Effector memory CD8-positive, alpha-beta T cell (primary cell): Measurements from ENCODE around the gene VNN1.
A peak's percentile ranks its signal among the peaks of the same experiment; 100 is the strongest.

Experiments used
- ATAC-seq: fragments of 150-1000 bp; cut with Tn5 transposase; replicated peaks from 2 replicates; pipeline ENCODE4 v1.10.0; 2021; ENCODE audit warnings: mild to moderate bottlenecking, moderate library complexity
- DNase-seq, 3 experiments: peaks; one replicate each; pipeline ENCODE4 v3.0.0; 2021
- H3K27ac Mint-ChIP-seq, 2 donors: one replicate each; pipeline ENCODE4 v1.8.0; 2022; ENCODE audit warnings: mild to moderate bottlenecking in 2 of 2, mixed read lengths in 2 of 2, moderate library complexity in 2 of 2
- H3K27me3 Mint-ChIP-seq, 2 donors: one replicate each; pipeline ENCODE4 v1.8.0; 2022; ENCODE audit warnings: mixed read lengths in 2 of 2
- H3K36me3 Mint-ChIP-seq: one replicate; pipeline ENCODE4 v1.8.0; 2022; ENCODE audit warnings: mild to moderate bottlenecking, moderate library complexity, mixed read lengths; ENCODE audit not compliant: insufficient read depth
- H3K4me1 Mint-ChIP-seq, 2 donors: one replicate each; pipeline ENCODE4 v1.8.0; 2022; ENCODE audit warnings: low read depth in 2 of 2, mixed read lengths in 2 of 2
- H3K4me3 Mint-ChIP-seq, 2 donors: one replicate each; pipeline ENCODE4 v1.8.0; 2022; ENCODE audit warnings: mild to moderate bottlenecking in 2 of 2, mixed read lengths in 2 of 2, moderate library complexity in 2 of 2
- H3K9me3 Mint-ChIP-seq, 2 donors: one replicate each; pipeline ENCODE4 v1.8.0; 2022; ENCODE audit warnings: mixed read lengths in 2 of 2
- total RNA-seq, 9 experiments: gene quantifications; one replicate each; lab custom pipeline; 2026; lab: John Stamatoyannopoulos, UW

VNN1 gene
- total RNA-seq, result 0 reads per million in 9 experiments

- Mint-ChIP-seq H3K36me3 (no peaks in the 10 kb centered on the region), H3K27me3 (peaks cover 30 to 33% of the 10 kb centered on the region in 2 donors), H3K27ac (no peak within 1 kb of the TSS), H3K9me3 (no peaks in the 10 kb centered on the region), H3K4me1 (no peaks in the 10 kb centered on the region), H3K4me3 (no peak within 1 kb of the TSS)
- ATAC-seq (no peak), DNase-seq (no peak)
These were observed at the start of gene VNN1 for GRCh38 chr6:132713352-132714134. VNN1 (minus strand) TSS chr6:132714055; CDS start chr6:132714035, 20 bp downstream.

- Mint-ChIP-seq H3K27ac (peak overlapping the region in 1 of 2 donors; percentile 96), H3K36me3 (no peaks in the 10 kb centered on the region), H3K27me3 (no peaks in the 10 kb centered on the region), H3K4me3 (peak overlapping the region; percentile 65 to 82), H3K9me3 (no peaks in the 10 kb centered on the region), H3K4me1 (peaks cover 15 to 37% of the 10 kb centered on the region in 2 donors)
- ATAC-seq (peak; percentile 97), DNase-seq (peak; percentile 12 to 56 (median 16))
These were observed 49.4 kb upstream of the VNN1 start for GRCh38 chr6:132763269-132763668.

GRCh38 chr6:132760256-132760655 is 46.4 kb upstream of the VNN1 start:
- DNase-seq (no peak), ATAC-seq (no peak)
- peaks cover 5% of the 10 kb centered on the region for H3K36me3 Mint-ChIP-seq
- peak overlapping the region in 1 of 2 donors; percentile 84 for H3K27ac Mint-ChIP-seq
- no peaks in the 10 kb centered on the region for H3K9me3 Mint-ChIP-seq
- peak overlapping the region in 1 of 2 donors; percentile 26 for H3K4me3 Mint-ChIP-seq
- H3K4me1 Mint-ChIP-seq, result peaks cover 15 to 37% of the 10 kb centered on the region in 2 donors
- no peaks in the 10 kb centered on the region for H3K27me3 Mint-ChIP-seq

- no peak for ATAC-seq
- Mint-ChIP-seq H3K4me3 (no peak overlapping the region), H3K9me3 (no peaks in the 10 kb centered on the region), H3K27ac (no peak overlapping the region), H3K27me3 (no peaks in the 10 kb centered on the region), H3K36me3 (peaks cover 7% of the 10 kb centered on the region), H3K4me1 (peaks cover 11 to 30% of the 10 kb centered on the region in 2 donors)
- DNase-seq, result no peak
These were observed 44.8 kb upstream of the VNN1 start for GRCh38 chr6:132758689-132759088.

GRCh38 chr6:132752255-132752654 is 38.4 kb upstream of the VNN1 start:
- no peak overlapping the region for H3K4me3 Mint-ChIP-seq
- H3K36me3 Mint-ChIP-seq, result peaks cover 10% of the 10 kb centered on the region
- DNase-seq (no peak), ATAC-seq (no peak)
- H3K27ac Mint-ChIP-seq, result no peak overlapping the region
- H3K9me3 Mint-ChIP-seq, result no peaks in the 10 kb centered on the region
- peaks cover 12 to 32% of the 10 kb centered on the region in 2 donors for H3K4me1 Mint-ChIP-seq
- H3K27me3 Mint-ChIP-seq, result no peaks in the 10 kb centered on the region

GRCh38 chr6:132751828-132752227 is 38.0 kb upstream of the VNN1 start:
- Mint-ChIP-seq H3K36me3 (peaks cover 10% of the 10 kb centered on the region), H3K4me3 (peak overlapping the region in 1 of 2 donors; percentile 78), H3K27ac (peak overlapping the region in 1 of 2 donors; percentile 92), H3K4me1 (peaks cover 12 to 34% of the 10 kb centered on the region in 2 donors), H3K27me3 (no peaks in the 10 kb centered on the region), H3K9me3 (no peaks in the 10 kb centered on the region)
- DNase-seq (no peak), ATAC-seq (no peak)

- Mint-ChIP-seq H3K27me3 (no peaks in the 10 kb centered on the region), H3K36me3 (peaks cover 10% of the 10 kb centered on the region), H3K9me3 (no peaks in the 10 kb centered on the region), H3K27ac (peak overlapping the region; percentile 47 to 92), H3K4me3 (peak overlapping the region in 1 of 2 donors; percentile 78), H3K4me1 (peaks cover 12 to 36% of the 10 kb centered on the region in 2 donors)
- DNase-seq (no peak), ATAC-seq (no peak)
These were observed 37.5 kb upstream of the VNN1 start for GRCh38 chr6:132751306-132751705.

- peak overlapping the region; percentile 49 to 78 for H3K4me3 Mint-ChIP-seq
- H3K9me3 Mint-ChIP-seq, result no peaks in the 10 kb centered on the region
- no peaks in the 10 kb centered on the region for H3K27me3 Mint-ChIP-seq
- ATAC-seq (peak; percentile 51), DNase-seq (no peak)
- H3K27ac Mint-ChIP-seq, result peak overlapping the region; percentile 47 to 92
- H3K4me1 Mint-ChIP-seq, result peaks cover 12 to 36% of the 10 kb centered on the region in 2 donors
- H3K36me3 Mint-ChIP-seq, result peaks cover 8% of the 10 kb centered on the region
These were observed 36.8 kb upstream of the VNN1 start for GRCh38 chr6:132750455-132751248.

- H3K4me1 Mint-ChIP-seq, result peaks cover 15 to 42% of the 10 kb centered on the region in 2 donors
- no peaks in the 10 kb centered on the region for H3K27me3 Mint-ChIP-seq
- H3K36me3 Mint-ChIP-seq, result peaks cover 3% of the 10 kb centered on the region
- DNase-seq (no peak), ATAC-seq (no peak)
- H3K4me3 Mint-ChIP-seq, result peak overlapping the region in 1 of 2 donors; percentile 78
- no peaks in the 10 kb centered on the region for H3K9me3 Mint-ChIP-seq
- H3K27ac Mint-ChIP-seq, result peak overlapping the region in 1 of 2 donors; percentile 92
These were observed 35.3 kb upstream of the VNN1 start for GRCh38 chr6:132749111-132749510.

- Mint-ChIP-seq H3K27ac (peak overlapping the region in 1 of 2 donors; percentile 92), H3K27me3 (no peaks in the 10 kb centered on the region), H3K9me3 (no peaks in the 10 kb centered on the region), H3K36me3 (peaks cover under 1% of the 10 kb centered on the region), H3K4me3 (no peak overlapping the region), H3K4me1 (peaks cover 15 to 42% of the 10 kb centered on the region in 2 donors)
- DNase-seq (no peak), ATAC-seq (no peak)
These were observed 34.6 kb upstream of the VNN1 start for GRCh38 chr6:132748446-132748845.

- Mint-ChIP-seq H3K27me3 (no peaks in the 10 kb centered on the region), H3K4me3 (no peak overlapping the region), H3K27ac (peak overlapping the region in 1 of 2 donors; percentile 50), H3K36me3 (no peaks in the 10 kb centered on the region), H3K4me1 (peaks cover 11 to 33% of the 10 kb centered on the region in 2 donors), H3K9me3 (peaks cover 0 to 6% of the 10 kb centered on the region in 2 donors)
- no peak for DNase-seq
- no peak for ATAC-seq
These were observed 32.2 kb upstream of the VNN1 start for GRCh38 chr6:132746048-132746447.

- DNase-seq (no peak), ATAC-seq (no peak)
- Mint-ChIP-seq H3K27ac (no peak overlapping the region), H3K4me1 (peaks cover 4 to 10% of the 10 kb centered on the region in 2 donors), H3K36me3 (no peaks in the 10 kb centered on the region), H3K27me3 (peaks cover 5 to 15% of the 10 kb centered on the region in 2 donors), H3K9me3 (peaks cover 0 to 16% of the 10 kb centered on the region in 2 donors), H3K4me3 (no peak overlapping the region)
These were observed 28.6 kb upstream of the VNN1 start for GRCh38 chr6:132742495-132742894.

- Mint-ChIP-seq H3K9me3 (peaks cover 0 to 18% of the 10 kb centered on the region in 2 donors), H3K36me3 (no peaks in the 10 kb centered on the region), H3K4me1 (peaks cover 4 to 11% of the 10 kb centered on the region in 2 donors), H3K27me3 (peaks cover 5 to 15% of the 10 kb centered on the region in 2 donors), H3K27ac (no peak overlapping the region), H3K4me3 (no peak overlapping the region)
- ATAC-seq (no peak), DNase-seq (no peak)
These were observed 27.4 kb upstream of the VNN1 start for GRCh38 chr6:132741281-132741680.
